NB4 (cell line): ENCODE measurements around the gene GCK.

Experiments used
- MYC ChIP-seq: IDR thresholded peaks from 2 replicates; pipeline ENCODE4 v1.6.1; 2011; ENCODE audit warnings: low read depth, low read length
- POLR2A ChIP-seq: IDR thresholded peaks from 2 replicates; pipeline ENCODE4 v1.6.1; 2011; ENCODE audit warnings: mild to moderate bottlenecking; ENCODE audit not compliant: insufficient read length; ENCODE audit errors: extremely low read depth
- TF ChIP-seq, protein P1 (sequence below): IDR thresholded peaks from one replicate; pipeline ENCODE4 v1.5.1; 2012; ENCODE audit warnings: low read depth, low read length
- TF ChIP-seq, protein P2 (sequence below): IDR thresholded peaks from 2 replicates; pipeline ENCODE4 v1.6.1; 2011; ENCODE audit warnings: low read depth, low read length

DNA sequence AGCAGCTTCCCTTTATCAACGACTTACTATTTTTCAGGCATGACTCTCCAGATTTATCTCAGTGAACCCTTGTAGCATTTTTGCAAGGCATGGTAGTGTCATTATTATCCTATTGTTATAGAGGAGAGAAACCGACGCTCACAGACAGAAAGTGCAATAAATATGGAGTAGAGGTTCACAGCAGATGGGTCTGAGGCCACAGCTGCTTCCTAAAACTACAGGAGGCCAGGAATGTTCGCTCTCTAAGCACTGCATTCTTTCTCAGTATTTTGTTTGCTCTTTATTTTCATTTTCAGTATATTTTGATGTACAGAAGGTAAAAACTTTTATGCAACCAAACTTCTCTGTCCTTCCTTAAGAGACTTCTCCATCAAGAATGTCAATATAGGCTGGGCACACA lies 89.6 kb downstream of the GCK start:
- TF ChIP-seq, protein P1, sequence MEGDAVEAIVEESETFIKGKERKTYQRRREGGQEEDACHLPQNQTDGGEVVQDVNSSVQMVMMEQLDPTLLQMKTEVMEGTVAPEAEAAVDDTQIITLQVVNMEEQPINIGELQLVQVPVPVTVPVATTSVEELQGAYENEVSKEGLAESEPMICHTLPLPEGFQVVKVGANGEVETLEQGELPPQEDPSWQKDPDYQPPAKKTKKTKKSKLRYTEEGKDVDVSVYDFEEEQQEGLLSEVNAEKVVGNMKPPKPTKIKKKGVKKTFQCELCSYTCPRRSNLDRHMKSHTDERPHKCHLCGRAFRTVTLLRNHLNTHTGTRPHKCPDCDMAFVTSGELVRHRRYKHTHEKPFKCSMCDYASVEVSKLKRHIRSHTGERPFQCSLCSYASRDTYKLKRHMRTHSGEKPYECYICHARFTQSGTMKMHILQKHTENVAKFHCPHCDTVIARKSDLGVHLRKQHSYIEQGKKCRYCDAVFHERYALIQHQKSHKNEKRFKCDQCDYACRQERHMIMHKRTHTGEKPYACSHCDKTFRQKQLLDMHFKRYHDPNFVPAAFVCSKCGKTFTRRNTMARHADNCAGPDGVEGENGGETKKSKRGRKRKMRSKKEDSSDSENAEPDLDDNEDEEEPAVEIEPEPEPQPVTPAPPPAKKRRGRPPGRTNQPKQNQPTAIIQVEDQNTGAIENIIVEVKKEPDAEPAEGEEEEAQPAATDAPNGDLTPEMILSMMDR, result no peak
- TF ChIP-seq POLR2A, result no peak
- no peak for TF ChIP-seq MYC
- TF ChIP-seq, protein P2, sequence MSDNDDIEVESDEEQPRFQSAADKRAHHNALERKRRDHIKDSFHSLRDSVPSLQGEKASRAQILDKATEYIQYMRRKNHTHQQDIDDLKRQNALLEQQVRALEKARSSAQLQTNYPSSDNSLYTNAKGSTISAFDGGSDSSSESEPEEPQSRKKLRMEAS, result no peak
